ENCODE results near the gene SGF29.
A peak's percentile ranks its signal among the peaks of the same experiment; 100 is the strongest.
"Not testable (repeated sequence)": the region's sequence is repeated elsewhere in the genome, so short reads cannot be mapped to it uniquely, and the experiment has no call there.

SGF29 gene

DNA sequence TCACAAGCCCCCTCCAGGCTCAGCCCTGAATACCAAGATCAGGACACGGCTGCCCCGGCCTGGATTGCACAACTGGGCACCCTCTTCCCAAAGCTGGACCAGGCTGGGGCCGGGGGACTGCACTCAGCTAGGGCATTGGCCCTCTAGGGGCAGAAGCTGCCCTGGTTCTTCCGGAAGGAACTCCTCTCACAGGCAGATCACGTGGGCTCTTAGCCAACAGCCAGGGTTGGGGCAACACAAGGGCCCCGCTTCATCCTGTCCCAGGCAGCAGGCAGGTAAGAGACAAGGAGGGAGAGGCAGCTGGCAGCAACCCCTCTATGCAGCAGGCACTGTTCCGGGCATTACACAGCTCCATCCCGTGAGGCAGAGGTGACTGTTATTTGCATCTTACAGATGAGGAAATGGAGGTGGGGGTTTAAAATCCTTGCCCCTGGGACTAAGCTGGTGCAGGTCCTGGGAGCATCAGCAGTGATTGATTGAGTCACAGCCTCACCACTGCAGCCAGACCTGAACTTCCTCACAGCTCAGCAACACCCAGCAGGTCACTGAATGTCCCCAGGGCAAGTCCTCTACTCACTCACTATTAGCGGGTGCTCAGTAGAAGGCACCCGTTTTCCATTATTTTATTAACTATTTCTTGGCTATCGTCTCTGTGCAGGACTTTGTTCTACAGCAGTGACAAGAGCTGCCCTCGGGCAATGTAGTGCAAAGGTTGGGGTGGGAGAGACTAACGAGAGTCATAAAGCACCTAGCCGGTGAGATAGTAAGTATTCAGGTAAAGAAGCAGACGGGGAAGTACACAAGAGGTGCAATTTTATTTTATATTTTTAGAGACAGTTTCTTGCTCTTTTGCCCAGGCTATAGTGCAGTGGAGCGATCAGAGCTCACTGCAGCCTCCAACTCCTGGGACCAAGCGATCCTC, 58.9 kb downstream of the SGF29 start:
- DNase-seq (ENCODE audit: low spot score): not testable (repeated sequence)

DNA sequence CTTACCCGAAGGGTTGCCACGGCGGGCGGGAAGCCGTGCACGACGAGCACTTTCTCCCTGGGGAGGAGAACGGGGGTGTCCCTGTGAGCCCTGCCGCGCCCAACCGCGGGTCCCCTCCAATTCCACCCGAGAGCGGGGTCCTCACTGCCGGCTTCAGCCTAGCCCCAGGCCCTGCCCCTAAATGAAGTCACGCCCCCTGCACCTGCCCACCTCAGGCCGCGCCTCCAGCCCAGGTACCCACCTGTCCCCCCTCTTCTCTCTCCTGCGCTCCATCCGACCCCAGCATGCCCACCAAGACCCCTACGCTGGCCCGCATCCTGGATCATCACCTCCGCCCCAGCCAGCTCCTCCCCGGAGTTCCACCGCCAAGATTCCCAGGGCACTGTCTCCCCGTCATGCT, 60.2 kb downstream of the SGF29 start:
- not testable (repeated sequence) for DNase-seq (ENCODE audit: low spot score)

DNA sequence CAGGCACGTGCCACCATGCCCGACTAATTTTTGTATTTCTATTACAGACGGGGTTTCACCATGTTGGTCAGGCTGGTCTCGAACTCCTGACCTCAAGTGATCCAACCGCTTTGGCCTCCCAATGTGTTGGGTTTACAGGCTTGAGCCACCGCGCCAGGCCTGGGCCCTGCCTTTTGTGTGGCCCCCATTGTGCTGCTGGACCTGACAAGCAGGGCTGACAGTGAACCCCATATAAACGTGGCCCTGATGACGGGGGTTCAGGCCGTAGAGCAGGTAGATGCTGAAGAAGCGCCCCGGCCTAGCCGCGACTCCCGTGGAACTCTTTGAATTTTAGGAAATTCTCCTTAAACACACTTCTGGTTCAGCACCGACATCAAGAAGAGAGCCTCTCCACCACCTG, 60.8 kb downstream of the SGF29 start:
- not testable (repeated sequence) for DNase-seq (ENCODE audit: low spot score)

DNA sequence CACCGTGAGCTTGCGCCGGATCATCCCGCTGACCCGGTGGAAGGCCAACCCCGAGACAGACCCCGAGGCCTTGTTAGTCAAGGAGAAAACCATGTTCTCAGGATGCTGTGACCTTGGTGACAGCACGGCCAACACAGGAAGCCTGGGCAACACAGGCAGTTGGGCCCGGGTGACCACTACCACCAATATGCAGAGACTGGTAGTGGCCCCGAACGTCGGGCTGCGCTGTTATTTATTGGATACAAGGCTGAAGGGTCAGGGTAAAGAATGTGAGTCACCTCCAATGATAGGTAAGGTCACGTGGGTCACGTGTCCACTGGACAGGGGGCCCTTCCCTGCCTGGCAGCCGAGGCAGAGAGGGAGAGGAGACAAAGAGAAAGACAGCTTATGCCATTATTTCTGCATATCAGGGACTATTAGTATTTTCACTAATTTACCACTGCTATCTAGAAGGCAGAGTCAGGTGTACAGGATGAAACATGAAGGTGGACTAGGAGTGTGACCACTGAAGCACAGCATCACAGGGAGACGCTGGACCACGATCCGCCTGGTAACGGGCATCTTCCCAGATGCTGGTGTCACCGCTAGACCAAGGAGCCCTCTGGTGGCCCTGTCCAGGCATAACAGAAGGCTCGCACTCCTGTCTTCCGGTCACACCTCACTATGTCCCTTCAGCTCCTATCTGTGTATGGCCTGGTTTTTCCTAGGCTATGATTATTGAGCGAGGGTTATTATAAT, 61.9 kb downstream of the SGF29 start:
- DNase-seq (ENCODE audit: low spot score): not testable (repeated sequence)

DNA sequence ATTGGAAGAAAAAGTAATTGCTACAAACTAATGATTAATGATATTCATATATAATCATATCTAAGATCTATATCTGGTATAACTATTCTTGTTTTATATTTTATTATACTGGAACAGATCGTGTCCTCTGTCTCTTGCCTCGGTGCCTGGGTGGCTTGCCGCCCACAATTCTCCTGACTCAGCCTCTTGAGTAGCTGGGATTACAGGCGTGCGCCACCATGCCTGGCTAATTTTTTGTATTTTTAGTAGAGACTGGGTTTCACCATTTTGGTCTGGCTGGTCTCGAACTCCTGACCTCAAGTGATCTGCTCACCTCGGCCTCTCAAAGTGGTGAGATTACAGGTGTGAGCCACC, 62.5 kb downstream of the SGF29 start:
- not testable (repeated sequence) for DNase-seq (ENCODE audit: low spot score)

DNA sequence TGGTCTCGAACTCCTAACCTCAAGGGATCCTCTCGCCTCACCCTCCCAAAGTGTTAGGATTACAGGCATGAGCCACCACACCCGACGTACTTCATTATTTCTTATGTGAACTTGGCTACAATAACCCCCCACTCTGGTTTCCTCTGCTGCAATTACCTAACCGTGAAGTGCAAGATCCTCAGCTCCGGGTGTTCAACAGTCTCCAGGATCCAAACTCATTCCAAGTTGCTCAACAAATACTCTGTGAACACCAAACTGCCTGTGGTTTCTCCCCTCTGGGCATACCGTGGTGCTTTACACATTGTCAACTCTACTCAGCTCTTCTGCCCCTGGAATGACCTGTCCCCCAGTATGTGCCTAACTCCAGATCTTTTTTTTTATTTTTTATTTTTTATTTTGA, 62.9 kb downstream of the SGF29 start:
- DNase-seq (ENCODE audit: low spot score): no peak

DNA sequence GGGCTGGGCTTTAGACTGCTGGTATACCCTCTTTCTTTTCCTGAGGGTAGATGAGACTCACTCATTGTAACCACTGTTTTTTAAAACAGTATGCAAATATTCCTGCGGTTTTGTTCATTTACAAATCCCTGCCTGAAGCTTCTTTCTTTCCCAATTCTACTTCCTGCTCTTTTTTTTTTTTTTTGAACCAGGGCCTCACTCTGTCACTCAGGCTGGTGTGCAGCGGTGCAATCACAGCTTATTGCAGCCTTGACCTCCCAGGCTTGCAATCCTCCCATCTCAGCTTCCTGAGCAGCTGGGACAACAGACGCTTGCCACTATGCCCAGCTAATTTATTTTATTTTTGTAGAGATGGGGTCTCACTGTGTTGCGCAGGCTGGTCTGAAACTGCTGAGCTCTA, 64.2 kb downstream of the SGF29 start:
- DNase-seq (ENCODE audit: low spot score): no peak

DNA sequence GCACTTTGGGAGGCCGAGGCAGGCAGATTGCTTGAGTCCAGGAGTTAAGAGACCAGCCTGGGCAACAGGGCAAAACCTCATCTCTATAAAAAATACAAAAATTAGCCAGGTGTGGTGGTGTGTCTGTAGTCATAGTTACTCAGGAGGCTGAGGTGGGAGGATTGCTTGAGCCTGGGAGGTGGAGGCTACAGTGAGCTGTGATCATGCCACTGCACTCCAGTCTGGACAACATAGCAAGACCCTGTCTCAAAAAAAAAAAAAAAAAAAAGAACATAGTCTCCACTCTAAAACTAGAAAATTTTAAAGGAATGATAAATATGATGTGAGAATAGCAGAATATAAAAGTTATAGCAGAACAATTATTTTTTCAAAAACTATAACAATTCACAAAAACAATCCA, 66.6 kb downstream of the SGF29 start:
- DNase-seq (ENCODE audit: low spot score): not testable (repeated sequence)

DNA sequence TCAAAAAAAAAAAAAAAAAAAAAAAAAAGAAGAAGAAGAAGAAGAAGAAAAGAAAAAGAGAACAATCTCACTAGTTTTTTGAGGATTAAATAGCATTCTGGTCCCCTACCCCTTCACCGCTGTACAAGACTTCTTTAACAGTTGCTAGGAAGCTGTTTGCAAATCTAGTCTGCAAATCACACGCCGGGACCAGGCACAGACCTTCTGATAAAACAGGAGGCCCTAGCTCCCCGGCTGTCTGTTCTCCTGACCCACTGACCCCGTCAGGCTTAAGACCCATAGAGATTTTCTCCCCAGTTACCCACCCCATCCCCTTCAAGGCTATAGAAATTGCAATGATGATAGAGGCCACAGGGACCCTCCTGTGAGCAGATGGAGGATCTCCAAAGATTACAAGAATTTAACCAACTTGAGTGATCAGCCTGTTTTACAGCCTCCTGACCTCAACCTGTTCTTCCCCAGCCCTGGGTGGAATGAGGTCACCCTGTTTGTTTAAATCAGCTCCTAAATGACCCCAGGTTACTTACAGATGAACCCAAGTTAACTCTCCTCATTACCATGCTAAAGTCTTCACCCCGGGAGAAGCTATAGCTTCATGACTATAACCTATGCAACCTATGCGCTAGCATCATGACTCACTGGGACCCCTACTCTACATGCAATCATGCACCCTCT, 67.9 kb downstream of the SGF29 start:
- DNase-seq (ENCODE audit: low spot score): no peak

DNA sequence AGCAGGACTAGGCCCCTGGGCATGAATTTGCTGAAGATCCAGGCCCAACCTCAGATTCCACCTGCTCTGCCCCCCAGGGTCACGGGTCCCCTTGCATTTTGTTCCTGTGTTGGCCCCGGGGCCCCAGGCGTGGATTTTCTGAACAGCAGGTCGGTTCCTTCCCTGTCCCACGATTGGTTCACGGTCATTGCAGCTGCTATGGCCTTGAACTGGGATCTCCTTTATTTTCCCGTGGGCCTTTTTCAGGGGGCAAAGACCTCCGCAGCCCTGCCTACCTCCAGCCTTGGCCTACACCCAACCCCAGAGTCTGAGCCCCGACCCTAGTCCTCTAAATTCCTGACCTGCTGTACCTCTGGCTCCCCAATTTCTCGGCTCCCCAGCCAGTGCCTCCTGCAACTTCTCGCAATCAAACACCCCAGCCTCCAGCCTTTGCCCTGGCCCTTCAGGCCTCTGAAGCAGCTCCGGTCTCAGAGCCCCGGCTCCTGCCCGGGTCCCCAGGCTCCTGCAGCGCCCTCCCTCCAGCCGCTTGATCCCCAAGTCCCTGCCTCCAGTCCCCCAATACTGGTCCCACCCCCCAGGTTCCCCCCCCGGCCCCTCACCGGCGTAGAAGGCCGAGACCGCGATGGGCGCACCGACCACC, 68.9 kb downstream of the SGF29 start:
- DNase-seq (ENCODE audit: low spot score): not testable (repeated sequence)

DNA sequence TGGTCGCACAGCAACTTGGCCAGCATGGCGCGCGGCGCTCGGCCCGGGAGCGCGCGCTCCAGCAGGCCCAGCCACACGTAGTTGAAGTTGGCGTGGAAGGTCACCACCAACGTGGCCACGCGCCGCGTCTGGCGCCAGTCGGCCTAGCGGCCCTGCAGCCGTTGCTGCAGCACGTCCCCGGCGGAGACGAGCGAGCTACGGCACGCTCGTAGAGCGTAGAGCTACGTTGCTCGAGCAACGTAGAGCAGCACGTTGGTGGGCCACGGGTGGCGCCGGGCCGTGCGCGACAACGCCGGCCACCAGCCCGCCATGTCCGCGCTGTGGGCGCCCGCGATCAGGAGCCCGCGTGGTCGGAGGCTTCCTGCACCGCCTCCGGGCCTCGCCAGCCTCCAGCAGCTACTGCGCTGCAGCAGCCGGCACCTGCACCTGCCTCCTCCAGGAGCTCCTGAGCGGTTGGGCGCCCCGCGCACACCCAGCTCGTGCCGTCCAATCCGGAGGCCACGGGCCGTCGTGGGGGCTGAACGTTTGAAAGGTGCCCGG, 69.5 kb downstream of the SGF29 start:
- peak; percentile 50 for DNase-seq (ENCODE audit: low spot score)

DNA sequence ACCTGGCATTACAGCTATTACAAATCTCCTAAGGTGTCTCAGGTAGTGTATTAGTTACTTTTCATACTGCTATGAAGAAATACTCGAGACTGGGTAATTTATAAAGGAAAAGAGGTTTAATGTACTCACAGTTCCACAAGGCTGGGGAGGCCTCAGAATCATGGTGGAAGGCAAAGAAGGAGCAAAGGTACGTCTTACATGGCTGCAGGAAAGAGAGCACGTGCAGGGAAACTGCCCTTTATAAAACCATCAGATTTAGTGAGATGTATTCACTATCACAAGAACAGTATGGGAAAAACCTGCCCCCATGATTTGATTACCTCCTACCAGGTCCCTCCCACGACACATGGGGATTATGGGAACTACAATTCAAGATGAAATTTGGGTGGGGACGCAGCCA, 77.2 kb downstream of the SGF29 start:
- not testable (repeated sequence) for DNase-seq (ENCODE audit: low spot score)

DNA sequence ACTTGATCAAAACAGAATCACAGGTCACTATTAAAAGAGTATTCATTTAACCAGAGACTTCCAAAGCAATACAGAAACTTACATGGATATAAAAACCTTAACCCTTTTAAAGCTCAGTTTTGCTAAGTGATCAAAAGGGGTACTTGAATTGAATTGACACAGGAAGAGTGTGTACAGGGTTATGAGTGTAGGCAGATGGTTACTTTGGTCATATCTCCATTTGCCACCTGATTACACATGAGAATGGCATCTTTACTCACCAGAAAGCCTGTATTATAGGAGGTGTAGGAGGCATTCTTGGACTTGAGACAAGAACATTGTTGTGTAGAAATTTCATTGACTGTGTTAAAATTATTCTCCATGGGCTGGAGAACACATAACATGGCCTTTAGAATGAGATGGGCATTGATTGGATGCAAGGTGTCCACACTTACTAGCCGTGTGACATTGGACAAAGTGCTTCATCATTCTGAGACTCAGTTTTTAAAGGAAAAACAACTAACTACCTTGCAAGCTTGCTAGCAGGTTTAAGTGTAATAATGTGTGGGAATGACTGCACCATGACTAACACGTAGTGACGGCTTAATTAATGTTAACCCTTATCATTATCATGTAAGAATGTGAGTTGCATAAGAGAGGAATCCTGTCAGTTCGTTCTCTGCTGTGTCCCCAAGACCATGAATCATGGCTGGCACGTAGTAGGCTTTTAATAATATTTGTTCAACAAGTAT, 82.5 kb downstream of the SGF29 start:
- not testable (repeated sequence) for DNase-seq (ENCODE audit: low spot score)

DNA sequence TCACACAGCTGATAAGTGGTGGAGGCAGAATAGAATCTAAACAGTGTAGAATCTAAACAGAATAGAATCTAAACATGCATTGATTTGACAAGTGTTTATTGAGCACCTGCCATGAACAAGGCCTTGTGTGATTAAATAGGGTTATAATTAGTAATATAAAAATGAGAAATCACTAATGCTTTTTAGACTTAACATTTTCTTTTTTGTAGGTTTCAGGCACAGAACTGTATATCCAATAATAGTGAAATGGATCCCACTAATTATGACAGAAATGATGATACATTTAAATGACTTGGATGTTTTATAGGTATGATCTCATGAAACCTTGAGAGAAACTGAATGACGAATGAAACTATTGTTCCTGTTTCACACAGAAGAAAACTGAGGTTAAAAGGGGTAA, 84.0 kb downstream of the SGF29 start, which contains the start of gene NPIPB8:
TSS of gene NPIPB8 (plus strand) at position 301 of the 400 bp plus-strand sequence. CDS start 296 bp downstream, outside the sequence.
- not testable (repeated sequence) for DNase-seq (ENCODE audit: low spot score)

DNA sequence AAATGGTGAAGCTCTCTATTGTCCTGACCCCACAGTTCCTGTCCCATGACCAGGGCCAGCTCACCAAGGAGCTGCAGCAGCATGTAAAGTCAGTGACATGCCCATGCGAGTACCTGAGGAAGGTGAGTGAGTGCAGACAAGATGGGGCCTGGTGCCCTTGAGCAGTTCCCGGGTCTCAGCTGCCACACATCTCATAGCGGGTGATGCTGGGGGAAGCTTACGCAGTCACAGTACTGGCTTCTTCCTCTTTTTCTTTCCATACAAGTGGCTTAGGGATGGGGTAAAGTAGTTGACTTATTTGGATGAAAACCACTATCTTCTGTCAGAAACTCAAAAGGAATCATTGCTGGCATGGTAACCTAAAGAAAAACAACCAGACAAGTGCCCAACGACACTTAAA, 84.6 kb downstream of the SGF29 start:
- not testable (repeated sequence) for DNase-seq (ENCODE audit: low spot score)

DNA sequence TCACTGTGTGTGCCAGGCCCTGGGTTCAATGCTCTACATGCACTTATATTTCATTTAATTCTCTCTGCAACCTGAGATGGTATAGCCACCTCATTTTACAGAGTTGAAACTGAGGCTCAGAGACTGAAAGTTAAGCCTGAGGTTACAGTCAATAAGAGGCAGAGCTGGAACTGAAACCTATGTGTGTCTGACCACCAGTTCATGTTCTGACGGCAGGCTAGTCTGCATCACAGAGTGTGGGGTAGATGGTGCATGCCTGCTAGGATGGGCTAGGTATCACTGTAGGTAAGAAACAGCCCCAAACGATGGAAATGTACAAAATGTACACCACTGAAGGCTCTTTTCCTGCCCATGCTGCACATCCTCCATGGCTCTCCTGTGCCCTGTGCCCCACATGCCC, 86.2 kb downstream of the SGF29 start:
- not testable (repeated sequence) for DNase-seq (ENCODE audit: low spot score)
